Measurements from ENCODE around the gene SAFB.

GRCh38 chr19:5697022-5697889 lies 74.4 kb downstream of the SAFB start:
- TF ChIP-seq CTCF (IDR thresholded peaks at IDR 0.05), result no peak
- no peak for TF ChIP-seq ELF1 (IDR thresholded peaks at IDR 0.05)
- TF ChIP-seq GATA2 (CRISPR knock-in tag; IDR thresholded peaks at IDR 0.05), result no peak
- TF ChIP-seq USF2 (IDR thresholded peaks at IDR 0.05; ENCODE audit: borderline replicate concordance, low read depth, low read length), result no peak
- TF ChIP-seq SMC3 (IDR thresholded peaks at IDR 0.05; ENCODE audit: low read depth, low read length), result no peak
- peak; percentile 36 for TF ChIP-seq POLR2AphosphoS5 (IDR thresholded peaks at IDR 0.05; ENCODE audit: low read depth, low read length)
- no peak for TF ChIP-seq TCF12 (IDR thresholded peaks at IDR 0.05)
- TF ChIP-seq NFIC (IDR thresholded peaks at IDR 0.05; ENCODE audit: borderline replicate concordance), result no peak
- no peak for TF ChIP-seq RAD21 (IDR thresholded peaks at IDR 0.05; ENCODE audit: low read length)
- no peak for TF ChIP-seq MXI1 (IDR thresholded peaks at IDR 0.05; ENCODE audit: low read depth, low read length)
- TF ChIP-seq MAX (IDR thresholded peaks at IDR 0.05; ENCODE audit: low read depth), result no peak
